ENCODE measurements around the gene PURA.
"Not testable (repeated sequence)": the region's sequence is repeated elsewhere in the genome, so short reads cannot be mapped to it uniquely, and the experiment has no call there.

PURA gene

GRCh38 chr5:140153255-140153654, 39.3 kb downstream of the PURA start:
- H3K27ac ChIP-seq (ENCODE audit: low read length), result no peak overlapping the region
- H3K4me3 ChIP-seq (ENCODE audit: low read length), result peak overlapping the region; percentile 37; the same call in 1 of the 2 replicates
- H3K4me1 ChIP-seq (ENCODE audit: insufficient read depth, low read length), result peaks cover 24% of the 10 kb centered on the region; the same call in 1 of the 2 replicates
- no peaks in the 10 kb centered on the region for H3K36me3 ChIP-seq (ENCODE audit: insufficient read depth, low read depth, low read length)
- H3K27me3 ChIP-seq (ENCODE audit: insufficient read depth, low read length), result peaks cover 39% of the 10 kb centered on the region
- no peak overlapping the region for H3K9ac ChIP-seq (ENCODE audit: low read depth, low read length)
- no peaks in the 10 kb centered on the region for H3K9me3 ChIP-seq (ENCODE audit: insufficient read depth, low read depth, low read length)

GRCh38 chr5:140153905-140154304, 40.0 kb downstream of the PURA start:
- Histone ChIP-seq H3K27ac (ENCODE audit: low read length) (no peak overlapping the region), H3K9me3 (ENCODE audit: insufficient read depth, low read depth, low read length) (no peaks in the 10 kb centered on the region), H3K27me3 (ENCODE audit: insufficient read depth, low read length) (peaks cover 33% of the 10 kb centered on the region), H3K9ac (ENCODE audit: low read depth, low read length) (no peak overlapping the region), H3K4me1 (ENCODE audit: insufficient read depth, low read length) (peaks cover 24% of the 10 kb centered on the region; the same call in 1 of the 2 replicates), H3K4me3 (ENCODE audit: low read length) (no peak overlapping the region; the same call in 1 of the 2 replicates), H3K36me3 (ENCODE audit: insufficient read depth, low read depth, low read length) (no peaks in the 10 kb centered on the region)

DNA sequence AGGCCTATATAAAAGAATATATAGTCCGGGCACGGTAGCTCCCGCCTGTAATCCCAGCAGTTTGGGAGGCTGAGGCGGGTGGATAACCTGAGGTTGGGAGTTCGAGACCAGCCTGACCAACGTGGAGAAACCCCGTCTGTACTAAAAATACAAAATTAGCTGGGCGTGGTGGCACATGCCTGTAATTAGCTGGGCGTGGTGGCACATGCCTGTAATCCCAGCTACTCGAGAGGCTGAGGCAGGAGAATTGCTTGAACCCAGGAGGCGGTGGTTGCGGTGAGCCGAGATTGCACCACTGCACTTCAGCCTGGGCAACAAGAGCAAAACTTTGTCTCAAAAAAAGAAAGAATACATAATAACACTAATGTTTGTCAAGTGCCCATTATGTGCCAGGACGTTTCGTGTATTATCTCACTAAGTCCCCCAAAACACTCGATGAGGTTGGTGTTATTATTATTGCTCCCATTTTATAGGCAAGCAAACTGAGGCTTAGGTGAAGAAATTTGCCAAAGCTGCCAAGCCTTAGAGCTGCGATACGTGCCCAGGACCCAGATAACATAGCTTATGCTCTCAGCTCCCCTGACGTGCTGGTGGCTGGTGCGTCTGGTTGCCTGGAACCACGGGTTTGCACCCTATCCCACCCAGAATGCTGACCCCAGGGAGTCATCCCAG, 40.9 kb downstream of the PURA start:
- not testable (repeated sequence) for H3K4me3 ChIP-seq (ENCODE audit: low read length); H3K27ac ChIP-seq (ENCODE audit: low read length); H3K9me3 ChIP-seq (ENCODE audit: insufficient read depth, low read depth, low read length); H3K36me3 ChIP-seq (ENCODE audit: insufficient read depth, low read depth, low read length); H3K9ac ChIP-seq (ENCODE audit: low read depth, low read length)
- H3K27me3 ChIP-seq (ENCODE audit: insufficient read depth, low read length), result peaks cover 33% of the 10 kb centered on the region
- H3K4me1 ChIP-seq (ENCODE audit: insufficient read depth, low read length), result peaks cover 24% of the 10 kb centered on the region; the same call in 1 of the 2 replicates

- Histone ChIP-seq H3K27ac (ENCODE audit: low read length) (no peak overlapping the region), H3K27me3 (ENCODE audit: insufficient read depth, low read length) (peaks cover 18% of the 10 kb centered on the region; the same call in 1 of the 2 replicates), H3K36me3 (ENCODE audit: insufficient read depth, low read depth, low read length) (no peaks in the 10 kb centered on the region), H3K9me3 (ENCODE audit: insufficient read depth, low read depth, low read length) (no peaks in the 10 kb centered on the region), H3K9ac (ENCODE audit: low read depth, low read length) (no peak overlapping the region), H3K4me3 (ENCODE audit: low read length) (peak overlapping the region; percentile 55; the same call in 1 of the 2 replicates), H3K4me1 (ENCODE audit: insufficient read depth, low read length) (peaks cover 19% of the 10 kb centered on the region; the same call in 1 of the 2 replicates)
Measured at GRCh38 chr5:140157032-140157781, 43.3 kb downstream of the PURA start.

GRCh38 chr5:140159014-140159927, 45.4 kb downstream of the PURA start:
- Histone ChIP-seq H3K9ac (ENCODE audit: low read depth, low read length) (no peak overlapping the region), H3K27me3 (ENCODE audit: insufficient read depth, low read length) (peaks cover 3% of the 10 kb centered on the region; the same call in 1 of the 2 replicates), H3K36me3 (ENCODE audit: insufficient read depth, low read depth, low read length) (no peaks in the 10 kb centered on the region)

GRCh38 chr5:140162275-140162674, 48.4 kb downstream of the PURA start:
- no peaks in the 10 kb centered on the region for H3K4me1 ChIP-seq (ENCODE audit: insufficient read depth, low read length)
- H3K4me3 ChIP-seq (ENCODE audit: low read length), result no peak overlapping the region

More at GRCh38 chr5:140159014-140159927, 45.4 kb downstream of the PURA start:
- no peaks in the 10 kb centered on the region for H3K9me3 ChIP-seq (ENCODE audit: insufficient read depth, low read depth, low read length)
- H3K27ac ChIP-seq (ENCODE audit: low read length), result no peak overlapping the region
- H3K4me3 ChIP-seq (ENCODE audit: low read length), result no peak overlapping the region
- peaks cover 4% of the 10 kb centered on the region; the same call in 1 of the 2 replicates for H3K4me1 ChIP-seq (ENCODE audit: insufficient read depth, low read length)

GRCh38 chr5:140162781-140163180, 48.9 kb downstream of the PURA start:
- no peak overlapping the region for H3K27ac ChIP-seq (ENCODE audit: low read length)
- no peak overlapping the region for H3K9ac ChIP-seq (ENCODE audit: low read depth, low read length)
- no peaks in the 10 kb centered on the region for H3K4me1 ChIP-seq (ENCODE audit: insufficient read depth, low read length)
- no peaks in the 10 kb centered on the region for H3K36me3 ChIP-seq (ENCODE audit: insufficient read depth, low read depth, low read length)
- no peaks in the 10 kb centered on the region for H3K9me3 ChIP-seq (ENCODE audit: insufficient read depth, low read depth, low read length)
- no peaks in the 10 kb centered on the region for H3K27me3 ChIP-seq (ENCODE audit: insufficient read depth, low read length)
- no peak overlapping the region for H3K4me3 ChIP-seq (ENCODE audit: low read length)

More at GRCh38 chr5:140162275-140162674, 48.4 kb downstream of the PURA start:
- Histone ChIP-seq H3K9ac (ENCODE audit: low read depth, low read length) (no peak overlapping the region), H3K36me3 (ENCODE audit: insufficient read depth, low read depth, low read length) (no peaks in the 10 kb centered on the region), H3K27me3 (ENCODE audit: insufficient read depth, low read length) (no peaks in the 10 kb centered on the region), H3K27ac (ENCODE audit: low read length) (no peak overlapping the region), H3K9me3 (ENCODE audit: insufficient read depth, low read depth, low read length) (no peaks in the 10 kb centered on the region)

- H3K4me3 ChIP-seq (ENCODE audit: low read length), result no peak overlapping the region
- H3K27ac ChIP-seq (ENCODE audit: low read length), result no peak overlapping the region
- no peaks in the 10 kb centered on the region for H3K9me3 ChIP-seq (ENCODE audit: insufficient read depth, low read depth, low read length)
Measured at GRCh38 chr5:140165101-140165922, 51.4 kb downstream of the PURA start.

DNA sequence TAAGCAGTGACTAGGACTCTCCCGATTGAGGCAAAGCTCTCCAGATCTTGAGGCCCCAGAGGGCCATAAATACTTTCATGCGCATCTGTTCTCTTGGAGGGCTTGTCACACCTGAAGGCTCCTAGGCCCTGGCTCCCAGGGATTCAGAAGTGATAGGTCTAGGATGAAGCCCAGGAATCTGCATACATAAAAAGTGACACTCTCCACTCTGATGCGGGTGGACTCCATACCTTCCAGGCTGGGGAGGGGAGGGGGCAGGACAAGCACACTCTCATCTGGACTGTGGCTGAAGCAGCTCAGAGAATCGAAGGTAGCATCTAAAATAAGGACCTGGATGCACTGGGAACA, 52.0 kb downstream of the PURA start:
- Histone ChIP-seq H3K4me3 (ENCODE audit: low read length) (no peak overlapping the region), H3K9me3 (ENCODE audit: insufficient read depth, low read depth, low read length) (no peaks in the 10 kb centered on the region), H3K36me3 (ENCODE audit: insufficient read depth, low read depth, low read length) (no peaks in the 10 kb centered on the region), H3K27me3 (ENCODE audit: insufficient read depth, low read length) (no peaks in the 10 kb centered on the region), H3K27ac (ENCODE audit: low read length) (no peak overlapping the region), H3K9ac (ENCODE audit: low read depth, low read length) (no peak overlapping the region), H3K4me1 (ENCODE audit: insufficient read depth, low read length) (no peaks in the 10 kb centered on the region)

More at GRCh38 chr5:140165101-140165922, 51.4 kb downstream of the PURA start:
- Histone ChIP-seq H3K4me1 (ENCODE audit: insufficient read depth, low read length) (no peaks in the 10 kb centered on the region), H3K36me3 (ENCODE audit: insufficient read depth, low read depth, low read length) (no peaks in the 10 kb centered on the region), H3K27me3 (ENCODE audit: insufficient read depth, low read length) (no peaks in the 10 kb centered on the region), H3K9ac (ENCODE audit: low read depth, low read length) (no peak overlapping the region)

- Histone ChIP-seq H3K9ac (ENCODE audit: low read depth, low read length) (no peak overlapping the region), H3K27me3 (ENCODE audit: insufficient read depth, low read length) (no peaks in the 10 kb centered on the region; the same call in 1 of the 2 replicates), H3K4me1 (ENCODE audit: insufficient read depth, low read length) (no peaks in the 10 kb centered on the region), H3K27ac (ENCODE audit: low read length) (no peak overlapping the region), H3K9me3 (ENCODE audit: insufficient read depth, low read depth, low read length) (no peaks in the 10 kb centered on the region), H3K36me3 (ENCODE audit: insufficient read depth, low read depth, low read length) (no peaks in the 10 kb centered on the region), H3K4me3 (ENCODE audit: low read length) (no peak overlapping the region)
Measured at GRCh38 chr5:140166911-140167310, 53.0 kb downstream of the PURA start.

- H3K4me3 ChIP-seq (ENCODE audit: low read length), result no peak overlapping the region
- no peaks in the 10 kb centered on the region for H3K36me3 ChIP-seq (ENCODE audit: insufficient read depth, low read depth, low read length)
- no peak overlapping the region for H3K27ac ChIP-seq (ENCODE audit: low read length)
- H3K9me3 ChIP-seq (ENCODE audit: insufficient read depth, low read depth, low read length), result no peaks in the 10 kb centered on the region
- no peak overlapping the region for H3K9ac ChIP-seq (ENCODE audit: low read depth, low read length)
- H3K27me3 ChIP-seq (ENCODE audit: insufficient read depth, low read length), result peaks cover 13% of the 10 kb centered on the region
- no peaks in the 10 kb centered on the region for H3K4me1 ChIP-seq (ENCODE audit: insufficient read depth, low read length)
Measured at GRCh38 chr5:140168371-140168770, 54.5 kb downstream of the PURA start.
